ENCODE data around the gene RBM47.
"Not testable (repeated sequence)": the region's sequence is repeated elsewhere in the genome, so short reads cannot be mapped to it uniquely, and the experiment has no call there.

Gene RBM47

DNA sequence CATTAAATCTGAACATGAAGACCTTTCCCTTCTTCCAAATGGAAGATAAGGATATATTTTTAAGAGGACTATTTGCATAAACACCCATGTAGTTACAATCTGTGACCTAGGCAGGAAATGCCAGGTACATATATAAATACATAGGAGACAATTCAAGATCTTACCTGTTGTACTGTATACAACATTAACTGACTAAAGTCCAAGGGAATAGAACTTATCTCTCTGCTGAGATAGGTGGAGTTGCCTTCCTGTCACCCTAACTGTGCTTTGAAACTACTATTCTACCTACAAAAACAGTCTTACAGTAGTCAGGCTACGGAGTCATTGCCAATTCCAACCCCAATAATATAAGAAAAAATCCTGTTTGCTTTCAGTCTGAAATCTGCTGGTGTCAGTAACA is 188.2 kb downstream of the RBM47 start:
- no peak for DNase-seq (ENCODE audit: low spot score)

GRCh38 chr4:40439519-40439918 is 190.1 kb downstream of the RBM47 start:
- DNase-seq (ENCODE audit: low spot score) = no peak

DNA sequence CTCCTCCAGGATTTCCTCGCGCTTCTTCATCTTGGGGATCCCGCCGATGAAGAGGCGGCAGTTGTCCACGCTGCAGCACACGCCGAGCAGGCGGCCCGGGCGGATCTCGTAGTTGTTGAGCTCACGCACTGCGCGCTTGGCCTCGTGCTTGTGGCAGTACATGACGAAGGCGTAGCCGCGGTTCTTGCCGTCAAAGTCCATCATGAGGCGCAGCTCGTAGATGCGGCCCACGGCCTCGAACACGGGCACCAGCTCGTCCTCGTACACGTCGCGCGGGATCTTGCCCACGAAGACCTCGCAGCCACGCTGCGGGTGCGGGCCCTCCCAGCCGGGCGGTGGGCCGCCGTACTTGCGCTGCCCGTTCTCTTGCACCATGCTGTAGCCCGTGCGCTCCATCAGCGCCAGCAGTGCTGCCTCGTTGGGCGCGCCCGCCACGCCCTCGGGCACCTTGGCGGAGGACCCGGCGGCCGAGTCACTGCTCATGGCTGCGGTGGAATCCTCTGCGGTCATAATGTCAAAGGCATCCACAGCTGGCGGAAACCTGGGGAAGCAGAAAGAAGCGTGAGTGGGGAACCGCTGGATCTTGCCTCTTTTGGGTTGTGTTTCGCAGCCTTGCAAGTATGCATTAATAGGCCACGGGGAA is 191.2 kb downstream of the RBM47 start:
- no peak for DNase-seq (ENCODE audit: low spot score)

- DNase-seq (ENCODE audit: low spot score) = no peak
Observed at GRCh38 chr4:40437741-40438383, 191.8 kb downstream of the RBM47 start.

- DNase-seq (ENCODE audit: low spot score) = not testable (repeated sequence)
Observed at GRCh38 chr4:40435306-40435705, 194.4 kb downstream of the RBM47 start.

DNA sequence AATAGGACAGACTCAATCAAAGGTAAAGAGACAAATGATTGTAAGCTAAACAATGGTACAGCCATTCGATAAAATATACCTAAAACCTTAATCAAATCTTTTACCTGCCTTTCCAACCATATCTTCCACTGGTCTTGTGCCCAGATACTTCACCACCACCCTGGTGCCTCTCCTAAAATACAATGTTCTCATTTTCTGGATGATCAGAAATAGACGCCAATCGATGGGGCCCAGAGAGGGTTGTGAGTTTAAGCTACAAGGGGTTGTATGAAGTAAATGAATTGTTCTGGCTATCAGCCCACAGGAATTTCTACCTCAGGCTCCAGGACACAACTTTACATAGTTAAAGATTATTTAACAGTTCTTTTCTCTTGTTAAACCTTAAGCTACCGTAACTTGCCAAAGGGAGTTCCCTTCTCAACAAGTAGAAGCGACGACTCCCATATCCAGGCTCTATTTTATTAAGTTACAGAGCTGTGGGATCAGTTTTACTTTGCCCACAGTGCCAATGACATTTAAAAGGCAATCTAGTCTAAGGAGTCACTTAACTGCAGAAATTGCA is 195.5 kb downstream of the RBM47 start:
- no peak for DNase-seq (ENCODE audit: low spot score)

- no peak for DNase-seq (ENCODE audit: low spot score)
Observed at GRCh38 chr4:40432504-40432903, 197.2 kb downstream of the RBM47 start.

DNA sequence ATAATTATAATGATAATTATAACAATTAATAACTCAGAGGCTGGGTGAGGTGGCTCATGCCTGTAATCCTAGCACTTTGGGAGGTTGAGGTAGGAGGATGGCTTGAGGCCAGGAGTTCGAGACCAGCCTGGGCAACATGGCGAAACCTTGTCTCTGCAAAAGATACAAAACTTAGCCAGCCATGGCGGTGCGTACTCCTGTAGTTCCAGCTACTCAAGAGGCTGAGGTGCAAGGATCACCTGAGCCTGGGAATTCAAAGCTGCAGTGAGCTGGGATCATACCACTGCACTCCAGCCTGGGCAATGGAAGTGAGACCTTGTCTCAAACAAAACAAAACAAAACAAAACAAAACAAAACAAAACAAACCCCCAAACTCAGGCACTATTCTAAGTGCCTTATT is 201.8 kb downstream of the RBM47 start:
- DNase-seq (ENCODE audit: low spot score) = not testable (repeated sequence)

- DNase-seq (ENCODE audit: low spot score) = no peak
Observed at GRCh38 chr4:40427128-40427527, 202.5 kb downstream of the RBM47 start.

DNA sequence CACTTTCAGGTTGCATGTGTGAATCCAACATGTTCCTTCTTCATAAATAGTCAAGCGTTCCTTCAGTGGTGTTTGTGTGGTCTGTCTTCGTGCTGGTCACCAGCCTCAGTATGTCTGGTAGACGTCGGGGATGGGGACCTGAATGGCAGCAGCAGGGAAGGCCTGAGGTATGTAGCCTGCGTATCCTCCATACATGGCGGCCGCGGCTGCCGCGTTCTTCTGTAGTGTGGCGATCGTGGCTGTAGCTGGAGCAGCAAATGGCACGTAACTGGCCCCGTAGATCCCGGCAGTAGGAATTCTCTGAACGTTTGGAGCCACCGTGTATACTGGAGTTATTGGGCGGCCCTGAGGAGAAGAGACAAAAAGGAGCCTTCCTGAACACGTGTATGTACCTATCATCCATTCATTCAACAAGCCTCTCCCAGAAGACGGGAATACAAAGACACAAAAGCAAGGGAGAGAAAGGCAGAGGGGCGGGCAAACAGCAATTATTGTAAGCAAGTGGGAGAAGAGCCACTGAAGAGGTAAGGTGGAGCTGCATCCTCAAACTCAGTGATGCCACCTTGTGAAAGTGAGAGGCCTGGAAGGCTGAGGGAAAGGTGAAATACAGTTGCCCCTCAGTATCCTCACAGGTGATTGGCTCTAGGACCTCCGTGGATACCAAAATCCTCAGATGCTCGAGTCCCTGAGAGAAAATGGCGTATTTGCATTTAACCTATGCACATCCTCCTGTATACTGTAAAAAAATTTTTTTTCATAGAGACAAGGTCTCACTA is 203.7 kb downstream of the RBM47 start:
- no peak for DNase-seq (ENCODE audit: low spot score)

DNA sequence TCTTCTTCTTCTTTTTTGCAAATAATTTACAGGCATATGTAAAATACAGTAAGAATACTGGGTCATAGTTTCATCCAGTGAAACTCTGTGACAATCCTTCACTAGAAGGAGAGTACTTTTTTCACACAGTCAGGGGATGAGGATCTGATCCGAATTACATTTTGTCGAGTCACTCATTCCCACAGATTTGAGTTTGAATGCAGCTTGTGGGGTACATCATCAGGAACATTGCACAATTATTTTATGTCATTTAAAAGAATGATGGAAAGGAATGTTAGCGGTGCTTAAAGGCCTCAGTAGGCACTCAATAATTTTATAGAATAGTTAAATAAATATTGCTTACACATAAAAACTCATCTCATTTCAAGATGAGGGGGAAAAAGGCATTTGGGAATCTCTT is 205.9 kb downstream of the RBM47 start:
- DNase-seq (ENCODE audit: low spot score) = no peak

- no peak for DNase-seq (ENCODE audit: low spot score)
Observed at GRCh38 chr4:40421839-40422708, 207.6 kb downstream of the RBM47 start.

DNA sequence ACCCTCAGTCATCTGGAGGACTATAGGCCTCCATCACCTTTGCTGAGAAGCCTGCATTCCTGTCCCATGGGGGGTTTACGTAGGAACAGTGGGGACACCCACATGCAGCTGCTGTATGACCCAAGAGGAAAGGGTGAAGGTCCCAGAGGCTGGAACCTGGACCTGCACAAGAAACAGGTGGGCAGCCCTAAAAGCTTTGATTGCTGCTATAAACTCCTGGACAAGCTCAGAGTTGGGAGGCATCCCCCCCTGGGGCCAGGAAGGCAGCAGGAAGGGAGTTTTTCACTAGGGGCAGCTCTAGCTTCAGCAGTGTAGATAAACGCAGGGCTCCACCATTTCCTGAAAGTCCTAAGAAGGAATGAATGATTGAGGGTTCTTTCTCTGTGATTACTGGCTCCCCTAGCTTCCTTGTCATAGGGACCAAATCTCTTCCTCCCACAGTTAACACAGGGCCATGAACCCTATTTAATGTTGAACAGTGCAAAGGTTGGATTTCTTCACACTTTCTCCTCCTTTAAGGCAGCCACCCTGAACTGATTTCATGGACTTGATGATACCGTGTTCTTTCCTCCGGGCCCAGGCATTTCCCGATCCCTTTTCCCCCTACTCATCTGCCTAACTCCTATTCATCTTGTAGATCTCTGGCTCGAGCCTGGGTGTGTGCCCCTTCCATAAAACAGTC is 210.3 kb downstream of the RBM47 start:
- no peak for DNase-seq (ENCODE audit: low spot score)

DNA sequence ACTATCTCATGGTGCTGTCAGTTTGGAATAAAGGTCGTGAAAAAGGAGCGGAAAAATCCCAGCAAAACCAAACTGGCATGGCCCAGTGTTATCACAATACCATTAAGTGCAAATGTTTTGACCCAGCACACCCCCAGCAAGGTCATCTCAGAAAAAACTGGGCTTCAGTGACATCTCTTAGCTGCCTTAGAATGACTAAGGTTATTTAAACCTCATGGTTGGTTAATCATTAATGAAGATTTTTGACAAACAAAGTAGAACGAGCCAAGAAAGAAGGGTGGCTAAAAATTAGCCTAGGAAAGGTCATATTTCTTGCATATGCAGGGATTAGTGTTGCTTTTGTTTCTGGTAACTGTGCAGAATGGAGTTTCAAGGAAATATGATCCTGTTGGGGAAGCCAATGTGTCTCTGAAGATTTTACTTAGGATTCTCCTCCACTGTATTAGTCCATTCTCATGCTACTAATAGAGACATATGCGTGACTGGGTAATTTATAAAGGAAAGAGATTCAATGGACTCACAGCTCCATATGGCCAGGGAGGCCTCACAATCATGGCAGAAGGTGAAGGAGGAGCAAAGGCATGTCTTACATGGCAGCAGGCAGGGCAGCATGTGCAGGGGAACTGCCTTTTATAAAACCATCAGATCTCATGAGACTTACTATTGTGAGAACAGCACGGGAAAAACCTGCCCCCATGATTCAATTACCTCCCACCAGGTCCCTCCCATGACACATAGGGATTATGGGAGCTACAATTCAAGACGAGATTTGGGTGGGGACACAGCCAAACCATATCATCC is 211.0 kb downstream of the RBM47 start:
- no peak for DNase-seq (ENCODE audit: low spot score)

DNA sequence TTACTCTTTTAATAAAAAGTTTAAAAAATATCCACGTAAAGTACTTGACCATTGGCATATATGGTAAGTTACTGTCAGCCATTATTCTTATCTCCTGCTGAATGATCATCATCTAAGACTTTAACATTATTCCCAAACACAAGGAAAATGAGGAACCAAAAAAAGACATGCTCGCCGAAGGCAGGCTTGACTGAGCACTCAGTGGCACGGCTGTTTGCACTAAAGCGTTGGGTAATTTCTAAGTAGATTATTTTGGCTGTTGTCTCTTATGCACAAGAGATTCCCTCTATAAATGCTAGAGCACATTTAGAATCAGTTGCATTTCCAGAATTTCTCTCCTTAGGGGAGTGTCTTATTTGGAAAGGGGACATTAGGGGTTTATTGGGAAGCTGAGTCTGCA is 211.7 kb downstream of the RBM47 start:
- no peak for DNase-seq (ENCODE audit: low spot score)

DNA sequence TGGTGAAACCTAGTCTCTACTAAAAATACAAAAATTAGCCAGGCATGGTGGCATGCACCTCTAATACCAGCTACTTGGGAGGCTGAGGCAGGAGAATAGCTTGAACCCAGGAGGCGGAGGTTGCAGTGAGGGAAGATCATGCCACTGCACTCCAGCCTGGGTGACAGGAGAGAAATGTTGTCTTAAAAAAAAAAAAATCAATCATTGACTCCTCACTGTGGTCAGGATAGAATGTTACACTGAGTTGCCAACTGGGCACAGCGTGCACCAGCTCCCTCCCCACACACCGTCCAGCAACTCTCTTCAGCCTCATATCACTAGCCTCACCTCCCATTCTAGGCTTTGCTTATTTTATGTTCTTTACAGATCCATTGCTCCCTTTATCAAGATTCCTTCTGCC is 215.0 kb downstream of the RBM47 start:
- DNase-seq (ENCODE audit: low spot score) = no peak

- no peak for DNase-seq (ENCODE audit: low spot score)
Observed at GRCh38 chr4:40412866-40413795, 216.5 kb downstream of the RBM47 start.

GRCh38 chr4:40412388-40412787 is 217.3 kb downstream of the RBM47 start:
- DNase-seq (ENCODE audit: low spot score) = no peak

DNA sequence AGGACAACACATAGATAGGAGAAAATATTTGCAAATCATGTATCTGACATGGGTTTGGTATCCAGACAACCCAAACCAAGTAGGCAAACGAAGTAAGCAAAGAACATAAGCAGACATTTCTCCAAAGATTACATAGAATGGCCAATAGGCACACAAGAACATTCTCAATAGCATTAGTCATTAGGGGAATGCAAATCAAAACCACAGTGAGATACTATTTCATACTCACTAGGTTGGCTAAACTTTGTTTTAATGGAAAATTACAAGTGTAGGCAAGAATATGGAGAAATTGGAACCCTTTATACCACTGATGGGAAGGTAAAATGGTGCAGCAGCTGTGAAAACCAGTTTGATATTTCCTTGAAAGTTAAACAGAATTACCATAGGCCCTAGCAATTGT is 219.8 kb downstream of the RBM47 start:
- no peak for DNase-seq (ENCODE audit: low spot score)
